ENCODE measurements around the gene WDR1.

GRCh38 chr4:10032625-10033024 lies 84.0 kb downstream of the WDR1 start:
- TF ChIP-seq CTCF (IDR thresholded peaks at IDR 0.05) (no peak), POLR2A (IDR thresholded peaks at IDR 0.05) (no peak)
